HG02623 (cell line): ENCODE data around the gene SGCD.
"Not testable (repeated sequence)": the region's sequence is repeated elsewhere in the genome, so short reads cannot be mapped to it uniquely, and the experiment has no call there.

ENCODE experiments used
- ATAC-seq: cut with Tn5 transposase; IDR thresholded peaks from one replicate; pipeline ENCODE4 v1.9.1; 2021; ENCODE audit warnings: moderate library complexity; ENCODE audit not compliant: unreplicated experiment

The SGCD gene

GRCh38 chr5:156552855-156553358 lies 225.9 kb downstream of the SGCD start:
- ATAC-seq: no peak

- no peak for ATAC-seq
Measured at GRCh38 chr5:156556666-156557406, 229.9 kb downstream of the SGCD start.

GRCh38 chr5:156560002-156560401 lies 233.0 kb downstream of the SGCD start:
- ATAC-seq: no peak

GRCh38 chr5:156561651-156562050 lies 234.7 kb downstream of the SGCD start:
- no peak for ATAC-seq

GRCh38 chr5:156570615-156571014 lies 243.7 kb downstream of the SGCD start:
- no peak for ATAC-seq

- no peak for ATAC-seq
Measured at GRCh38 chr5:156581725-156582124, 254.8 kb downstream of the SGCD start.

- ATAC-seq: no peak
Measured at GRCh38 chr5:156582193-156582598, 255.2 kb downstream of the SGCD start.

- no peak for ATAC-seq
Measured at GRCh38 chr5:156584871-156585270, 257.9 kb downstream of the SGCD start.

GRCh38 chr5:156585999-156586398 lies 259.0 kb downstream of the SGCD start:
- no peak for ATAC-seq

GRCh38 chr5:156587012-156587411 lies 260.0 kb downstream of the SGCD start:
- no peak for ATAC-seq

- no peak for ATAC-seq
Measured at GRCh38 chr5:156588306-156588705, 261.3 kb downstream of the SGCD start.

- ATAC-seq: no peak
Measured at GRCh38 chr5:156589104-156589945, 262.4 kb downstream of the SGCD start.

GRCh38 chr5:156589946-156590216 lies 262.9 kb downstream of the SGCD start:
- ATAC-seq: no peak

GRCh38 chr5:156590978-156591377 lies 264.0 kb downstream of the SGCD start:
- no peak for ATAC-seq

- no peak for ATAC-seq
Measured at GRCh38 chr5:156591631-156592030, 264.7 kb downstream of the SGCD start.

- ATAC-seq: no peak
Measured at GRCh38 chr5:156593546-156593945, 266.6 kb downstream of the SGCD start.

GRCh38 chr5:156594406-156594805 lies 267.4 kb downstream of the SGCD start:
- no peak for ATAC-seq

- ATAC-seq: no peak
Measured at GRCh38 chr5:156595132-156595787, 268.3 kb downstream of the SGCD start.

- no peak for ATAC-seq
Measured at GRCh38 chr5:156597276-156597675, 270.3 kb downstream of the SGCD start.

GRCh38 chr5:156598964-156599363 lies 272.0 kb downstream of the SGCD start:
- no peak for ATAC-seq

- not testable (repeated sequence) for ATAC-seq
Measured at GRCh38 chr5:156610582-156610981, 283.6 kb downstream of the SGCD start.

- ATAC-seq: no peak
Measured at GRCh38 chr5:156615901-156616300, 288.9 kb downstream of the SGCD start.
